ENCODE measurements around the gene GATA5. TPM values are rescaled to one million over a fixed set of nuclear protein-coding genes. Genes with fewer than 3 reads are reported as not detected.

Gene GATA5
- total RNA-seq, 1 experiment from 2014 or later = 0.18 TPM

DNA sequence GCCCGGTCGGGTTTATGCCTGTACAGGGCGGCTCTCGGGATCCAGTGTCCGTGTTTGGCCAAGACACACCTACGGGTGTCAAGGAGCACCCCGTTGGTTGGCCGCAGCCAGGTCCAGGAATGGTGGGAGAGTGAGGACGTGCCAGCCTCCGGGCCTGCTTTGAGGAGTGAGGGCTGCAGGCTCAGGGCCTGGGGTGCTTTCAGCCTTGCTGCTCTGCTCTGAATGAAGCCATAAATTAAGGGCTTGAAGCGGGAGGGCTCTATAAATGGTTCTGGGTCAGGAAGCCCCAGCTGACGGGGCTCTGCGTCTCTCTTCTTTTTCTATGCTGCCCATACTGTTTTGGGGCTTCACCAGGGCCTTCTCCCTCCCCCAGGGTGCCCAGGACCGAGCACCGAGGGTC is 15.1 kb downstream of the GATA5 start:
- no peaks in the 10 kb centered on the region for H3K36me3 ChIP-seq (ENCODE audit: low read depth, low read length)
- no TSS peak for BruUV-seq (replicated peaks)
- H3F3A ChIP-seq (ENCODE audit: low read length, unreplicated experiment) = no peaks in the 10 kb centered on the region
- H3K4me2 ChIP-seq (ENCODE audit: low read length) = no peak overlapping the region
- ChIA-PET POLR2A (ENCODE audit: unreplicated experiment) (no interaction called here), CTCF (no interaction called here)
- TF ChIP-seq EZH2phosphoT487 (IDR thresholded peaks at IDR 0.05; ENCODE audit: borderline replicate concordance, low read length) (no peak), EZH2 (IDR thresholded peaks at IDR 0.05; ENCODE audit: low read length, unreplicated experiment) (no peak)
- TF ChIP-seq, protein P1, sequence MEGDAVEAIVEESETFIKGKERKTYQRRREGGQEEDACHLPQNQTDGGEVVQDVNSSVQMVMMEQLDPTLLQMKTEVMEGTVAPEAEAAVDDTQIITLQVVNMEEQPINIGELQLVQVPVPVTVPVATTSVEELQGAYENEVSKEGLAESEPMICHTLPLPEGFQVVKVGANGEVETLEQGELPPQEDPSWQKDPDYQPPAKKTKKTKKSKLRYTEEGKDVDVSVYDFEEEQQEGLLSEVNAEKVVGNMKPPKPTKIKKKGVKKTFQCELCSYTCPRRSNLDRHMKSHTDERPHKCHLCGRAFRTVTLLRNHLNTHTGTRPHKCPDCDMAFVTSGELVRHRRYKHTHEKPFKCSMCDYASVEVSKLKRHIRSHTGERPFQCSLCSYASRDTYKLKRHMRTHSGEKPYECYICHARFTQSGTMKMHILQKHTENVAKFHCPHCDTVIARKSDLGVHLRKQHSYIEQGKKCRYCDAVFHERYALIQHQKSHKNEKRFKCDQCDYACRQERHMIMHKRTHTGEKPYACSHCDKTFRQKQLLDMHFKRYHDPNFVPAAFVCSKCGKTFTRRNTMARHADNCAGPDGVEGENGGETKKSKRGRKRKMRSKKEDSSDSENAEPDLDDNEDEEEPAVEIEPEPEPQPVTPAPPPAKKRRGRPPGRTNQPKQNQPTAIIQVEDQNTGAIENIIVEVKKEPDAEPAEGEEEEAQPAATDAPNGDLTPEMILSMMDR (conservative IDR thresholded peaks at IDR 0.05; ENCODE audit: low read depth, low read length) = no peak
- H3K9me2 ChIP-seq (replicated peaks; ENCODE audit: low read length) = no peaks in the 10 kb centered on the region
- no peak overlapping the region for H2AFZ ChIP-seq (ENCODE audit: low read length)
- H3K79me2 ChIP-seq (ENCODE audit: low read length) = no peaks in the 10 kb centered on the region
- DNase-seq (no peak), ATAC-seq (no peak)
- intact Hi-C loops (cut with micrococcal nuclease) = no loop called here
- H3K9ac ChIP-seq (ENCODE audit: low read length) = no peak overlapping the region
- H4K20me1 ChIP-seq (ENCODE audit: low read length) = no peaks in the 10 kb centered on the region
- no peak overlapping the region for H3K27ac ChIP-seq (ENCODE audit: low read length)
- no peaks in the 10 kb centered on the region for H3K4me1 ChIP-seq (ENCODE audit: insufficient read depth, low read length)
- no peaks in the 10 kb centered on the region for H3K9me3 ChIP-seq (ENCODE audit: low read length)
- no peak overlapping the region for H3K4me3 ChIP-seq (ENCODE audit: low read length)
- H3K27me3 ChIP-seq (ENCODE audit: low read length) = no peaks in the 10 kb centered on the region

DNA sequence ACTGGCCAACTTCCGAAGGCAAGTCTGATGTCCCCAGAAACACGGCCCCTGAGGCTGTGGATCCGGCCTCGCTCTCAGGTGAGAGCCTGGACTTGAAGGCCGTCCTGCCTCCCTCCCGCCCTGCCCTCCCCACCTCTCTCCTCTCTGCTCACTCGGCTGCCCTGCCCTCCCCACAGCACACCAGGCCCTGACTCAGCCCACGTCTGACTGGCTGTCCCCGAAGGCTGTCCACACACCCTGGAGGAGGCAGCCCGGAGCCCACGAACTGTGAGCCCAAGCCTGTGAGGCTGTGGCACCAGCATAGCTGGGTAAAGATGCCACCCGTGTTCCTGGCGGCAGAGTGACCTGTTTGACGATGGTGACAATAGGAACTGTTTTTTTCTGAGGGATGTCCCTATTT is 16.3 kb downstream of the GATA5 start:
- Histone ChIP-seq H3K9ac (ENCODE audit: low read length) (no peak overlapping the region), H3K36me3 (ENCODE audit: low read depth, low read length) (no peaks in the 10 kb centered on the region), H3K9me2 (replicated peaks; ENCODE audit: low read length) (no peaks in the 10 kb centered on the region), H3K79me2 (ENCODE audit: low read length) (no peaks in the 10 kb centered on the region), H2AFZ (ENCODE audit: low read length) (no peak overlapping the region), H3F3A (ENCODE audit: low read length, unreplicated experiment) (no peaks in the 10 kb centered on the region), H4K20me1 (ENCODE audit: low read length) (no peaks in the 10 kb centered on the region), H3K9me3 (ENCODE audit: low read length) (no peaks in the 10 kb centered on the region), H3K27ac (ENCODE audit: low read length) (no peak overlapping the region), H3K4me2 (ENCODE audit: low read length) (no peak overlapping the region), H3K4me3 (ENCODE audit: low read length) (no peak overlapping the region), H3K27me3 (ENCODE audit: low read length) (no peaks in the 10 kb centered on the region), H3K4me1 (ENCODE audit: insufficient read depth, low read length) (no peaks in the 10 kb centered on the region)
- DNase-seq = no peak
- POLR2A ChIA-PET (ENCODE audit: unreplicated experiment) = no interaction called here
- CTCF ChIA-PET = no interaction called here
- TF ChIP-seq EZH2phosphoT487 (IDR thresholded peaks at IDR 0.05; ENCODE audit: borderline replicate concordance, low read length) (no peak), EZH2 (IDR thresholded peaks at IDR 0.05; ENCODE audit: low read length, unreplicated experiment) (no peak)
- TF ChIP-seq, protein P1 (conservative IDR thresholded peaks at IDR 0.05; ENCODE audit: low read depth, low read length) = no peak
- ATAC-seq = 0 out of 2 replicates have a peak, but pooled peaks have one; percentile 25
- intact Hi-C loops (cut with micrococcal nuclease) = no loop called here
- no TSS peak for BruUV-seq (replicated peaks)

DNA sequence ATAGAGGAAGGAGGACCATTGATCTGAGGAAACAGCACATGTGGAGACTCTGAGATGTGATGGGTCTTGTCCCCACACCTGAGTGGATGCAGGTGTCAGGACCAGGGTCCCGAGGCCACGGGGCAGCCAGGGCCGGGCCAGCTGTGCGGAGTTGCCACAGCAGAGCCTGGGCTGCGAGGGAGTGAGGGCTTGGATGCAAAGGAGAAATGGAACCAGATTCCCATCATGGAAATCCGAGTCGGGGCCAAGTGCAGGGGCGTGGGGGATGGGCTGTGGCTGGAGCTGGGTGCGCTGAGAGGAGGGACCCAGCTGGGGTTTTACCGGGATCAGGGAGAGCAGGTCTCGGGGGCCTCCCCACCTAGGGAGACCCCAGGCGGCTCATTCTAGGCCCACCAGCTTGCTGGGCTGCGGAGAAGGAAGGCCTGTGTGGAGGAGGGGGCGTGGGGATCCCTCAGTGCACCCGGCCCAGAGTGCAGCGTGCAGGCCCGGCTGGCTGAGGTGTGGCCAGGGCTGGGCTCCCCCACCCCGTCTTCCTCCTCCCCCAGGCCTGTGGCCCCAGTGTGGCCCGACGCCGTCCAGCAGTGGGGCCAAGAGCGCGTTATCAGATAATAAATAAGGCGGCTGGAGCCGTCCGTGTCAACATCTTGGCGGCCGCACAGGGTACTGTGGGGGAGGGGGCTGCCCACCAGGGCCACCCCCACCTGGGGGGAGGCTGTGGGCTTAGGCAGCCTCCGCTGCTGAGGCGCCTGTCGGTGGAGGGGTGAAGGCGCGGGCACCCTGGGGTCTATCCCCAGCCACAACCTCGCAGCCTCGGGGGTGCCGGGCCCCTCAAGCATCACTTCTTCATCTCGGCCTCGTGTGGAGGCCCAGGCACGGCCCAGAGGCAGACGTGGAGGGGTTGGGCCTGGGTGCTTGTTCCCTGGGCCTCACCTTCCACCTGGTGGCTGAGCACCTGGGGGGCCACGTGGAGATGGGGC is 17.2 kb downstream of the GATA5 start:
- no peak for TF ChIP-seq EZH2phosphoT487 (IDR thresholded peaks at IDR 0.05; ENCODE audit: borderline replicate concordance, low read length)
- TF ChIP-seq, protein P1 (conservative IDR thresholded peaks at IDR 0.05; ENCODE audit: low read depth, low read length) = no peak
- TF ChIP-seq EZH2 (IDR thresholded peaks at IDR 0.05; ENCODE audit: low read length, unreplicated experiment) = no peak
- no peaks in the 10 kb centered on the region for H3K9me2 ChIP-seq (replicated peaks; ENCODE audit: low read length)
- DNase-seq = no peak
- no peak overlapping the region for H3K27ac ChIP-seq (ENCODE audit: low read length)
- H3K79me2 ChIP-seq (ENCODE audit: low read length) = no peaks in the 10 kb centered on the region
- BruUV-seq (replicated peaks) = no TSS peak
- ATAC-seq = no peak
- no peak overlapping the region for H3K4me2 ChIP-seq (ENCODE audit: low read length)
- H2AFZ ChIP-seq (ENCODE audit: low read length) = no peak overlapping the region
- CTCF ChIA-PET = no interaction called here
- H3K9ac ChIP-seq (ENCODE audit: low read length) = no peak overlapping the region
- no peaks in the 10 kb centered on the region for H3K9me3 ChIP-seq (ENCODE audit: low read length)
- H3F3A ChIP-seq (ENCODE audit: low read length, unreplicated experiment) = no peaks in the 10 kb centered on the region
- intact Hi-C loops (cut with micrococcal nuclease) = no loop called here
- H3K4me3 ChIP-seq (ENCODE audit: low read length) = no peak overlapping the region
- no peaks in the 10 kb centered on the region for H3K36me3 ChIP-seq (ENCODE audit: low read depth, low read length)
- POLR2A ChIA-PET (ENCODE audit: unreplicated experiment) = no interaction called here
- H3K4me1 ChIP-seq (ENCODE audit: insufficient read depth, low read length) = no peaks in the 10 kb centered on the region
- H4K20me1 ChIP-seq (ENCODE audit: low read length) = no peaks in the 10 kb centered on the region
- no peaks in the 10 kb centered on the region for H3K27me3 ChIP-seq (ENCODE audit: low read length)
